Activated T-cell treated with anti-CD3 and anti-CD28 coated beads, Interleukin-2, amount 50 U/mL, for 48 hours (primary cell): ENCODE data around the gene SLC1A1.

Experiments
- DNase-seq, 2 experiments: peaks; one replicate each; pipeline ENCODE4 v3.0.0-alpha.2; 2020

The SLC1A1 gene

GRCh38 chr9:4489919-4490704 is at the start of gene SLC1A1:
Gene SLC1A1, plus strand, starts transcription at chr9:4490468. Its CDS starts 212 bp downstream, at chr9:4490680.
- DNase-seq, result peak; percentile 53 to 60

GRCh38 chr9:4442806-4443205 is 47.5 kb upstream of the SLC1A1 start:
- no peak for DNase-seq

GRCh38 chr9:4443439-4443838 is 46.8 kb upstream of the SLC1A1 start:
- no peak for DNase-seq

DNA sequence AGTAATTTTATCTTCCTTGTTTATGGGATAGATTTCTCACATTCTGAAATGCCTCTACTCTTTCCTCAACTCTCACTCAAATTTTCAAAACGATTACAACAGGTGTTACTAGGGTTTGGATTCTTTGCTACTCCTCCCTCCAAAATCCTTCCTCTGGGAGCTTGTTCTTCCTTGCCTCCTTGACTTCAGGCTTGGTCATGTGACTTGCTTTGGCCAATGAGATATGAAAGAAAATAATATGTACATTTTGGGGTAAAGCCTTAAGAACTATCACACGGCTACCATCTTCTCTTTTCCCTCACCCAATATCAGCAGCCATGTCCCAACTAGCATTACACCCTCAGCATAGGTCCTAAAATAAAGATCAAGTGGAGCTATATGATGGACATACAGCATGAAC is 28.8 kb upstream of the SLC1A1 start:
- DNase-seq, result no peak

GRCh38 chr9:4463824-4464223 is 26.4 kb upstream of the SLC1A1 start:
- DNase-seq, result no peak

- no peak for DNase-seq
Measured at GRCh38 chr9:4464911-4465513, 25.3 kb upstream of the SLC1A1 start.

DNA sequence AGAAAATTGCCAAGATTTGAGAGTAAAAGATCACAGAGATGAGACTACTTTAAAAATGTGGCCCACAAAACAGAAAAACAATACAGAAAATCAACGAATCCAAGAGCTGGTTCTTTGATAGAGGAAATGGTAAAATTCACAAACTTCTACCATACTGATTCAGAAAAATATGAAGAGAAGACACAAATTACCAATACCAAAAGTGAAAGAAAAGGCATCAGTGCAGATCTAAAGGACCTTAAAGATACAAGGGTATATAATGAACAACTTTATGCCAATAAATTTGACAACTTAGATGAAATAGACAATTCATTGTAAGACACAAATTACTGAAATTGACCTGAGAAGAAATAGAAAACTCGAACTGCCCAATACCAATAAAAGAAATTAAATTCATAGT is 24.4 kb upstream of the SLC1A1 start:
- DNase-seq, result no peak

GRCh38 chr9:4475301-4475700 is 15.0 kb upstream of the SLC1A1 start:
- DNase-seq, result no peak

GRCh38 chr9:4486176-4486575 is 4.1 kb upstream of the SLC1A1 start:
- no peak for DNase-seq

- DNase-seq, result no peak
Measured at GRCh38 chr9:4489562-4489918, 728 bp upstream of the SLC1A1 start.

DNA sequence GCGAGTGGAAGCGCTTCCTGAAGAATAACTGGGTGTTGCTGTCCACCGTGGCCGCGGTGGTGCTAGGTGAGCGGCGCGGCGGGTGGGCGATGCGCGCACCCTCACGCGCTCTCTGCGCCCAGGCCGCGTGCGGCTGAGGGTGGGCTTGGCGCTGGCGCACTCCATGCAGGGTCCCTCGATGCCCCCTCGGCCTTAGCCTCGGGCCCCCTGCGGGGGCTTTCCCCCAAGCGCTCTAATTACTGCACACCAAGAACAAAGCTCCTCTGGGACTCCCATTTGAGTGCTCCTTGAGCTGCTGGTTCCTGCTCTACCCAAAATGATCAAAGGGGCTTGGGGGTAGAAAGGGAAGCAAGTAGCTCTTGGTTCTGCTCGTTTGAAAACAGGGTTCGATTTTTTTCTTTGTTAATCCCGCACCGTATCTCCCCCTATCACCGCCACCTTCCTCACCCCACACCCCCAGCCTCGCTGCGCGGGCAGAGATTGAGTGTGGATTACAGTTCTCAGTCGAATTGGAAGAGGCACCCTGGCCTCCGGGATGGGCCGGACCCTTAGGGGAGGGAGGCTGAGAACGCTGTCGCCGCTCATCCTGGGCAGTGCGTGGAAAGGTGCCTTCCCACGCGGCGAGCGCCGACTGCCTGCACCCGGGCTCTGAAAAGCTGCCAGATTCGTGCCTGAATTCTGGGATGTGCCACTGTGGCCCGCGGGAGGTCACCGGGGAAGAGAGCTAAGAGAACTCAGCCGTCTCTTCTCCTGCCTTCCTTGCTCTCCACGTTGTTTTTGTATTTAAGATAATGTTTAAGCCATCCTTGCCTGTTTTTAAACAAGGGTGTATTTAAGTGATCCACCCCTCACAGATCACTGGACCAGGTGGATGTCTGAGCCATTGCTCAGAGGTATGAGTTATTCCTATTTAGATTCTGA is 697 bp downstream of the SLC1A1 start:
- DNase-seq, result peak in 1 of 2 experiments; percentile 21

DNA sequence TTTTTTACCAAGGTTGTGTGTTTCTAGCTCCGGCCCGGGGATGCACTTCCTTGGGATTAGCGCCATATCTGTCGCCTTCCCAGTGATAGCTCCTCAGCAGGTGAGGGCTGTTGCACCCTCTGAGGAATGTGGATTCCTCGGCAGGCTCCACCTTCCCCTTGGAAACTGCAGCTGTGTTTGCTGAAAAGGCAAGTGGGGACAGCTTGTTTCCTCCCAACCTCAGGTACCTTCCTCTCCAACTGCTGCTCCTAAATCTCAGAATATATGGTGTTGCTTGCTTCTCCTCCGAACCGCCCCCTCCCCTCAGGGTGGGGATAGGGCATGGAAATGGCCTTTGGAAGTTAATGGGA is 1.3 kb downstream of the SLC1A1 start:
- no peak for DNase-seq

GRCh38 chr9:4494332-4494731 is 4.1 kb downstream of the SLC1A1 start:
- no peak for DNase-seq

GRCh38 chr9:4494806-4495205 is 4.5 kb downstream of the SLC1A1 start:
- no peak for DNase-seq

DNA sequence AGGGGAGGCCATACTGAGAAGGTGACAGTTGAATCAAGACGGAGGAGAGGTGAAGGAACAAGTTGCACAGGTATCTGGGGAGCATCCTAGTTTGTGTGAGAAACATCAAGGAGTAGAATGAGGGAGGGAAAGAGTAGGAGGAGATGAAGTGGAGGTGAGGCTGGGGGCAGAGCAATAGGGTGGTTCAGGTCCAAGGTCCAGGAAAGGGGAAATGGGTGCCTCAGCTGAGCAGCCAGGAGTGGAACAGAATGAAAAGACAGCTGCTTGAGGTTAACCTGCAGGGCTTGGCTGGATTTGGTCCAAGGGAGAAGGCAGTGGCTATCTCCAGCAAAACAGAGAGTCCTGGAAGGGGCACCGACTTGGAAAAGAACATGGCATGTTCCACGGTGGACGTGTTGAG is 5.3 kb downstream of the SLC1A1 start:
- no peak for DNase-seq

DNA sequence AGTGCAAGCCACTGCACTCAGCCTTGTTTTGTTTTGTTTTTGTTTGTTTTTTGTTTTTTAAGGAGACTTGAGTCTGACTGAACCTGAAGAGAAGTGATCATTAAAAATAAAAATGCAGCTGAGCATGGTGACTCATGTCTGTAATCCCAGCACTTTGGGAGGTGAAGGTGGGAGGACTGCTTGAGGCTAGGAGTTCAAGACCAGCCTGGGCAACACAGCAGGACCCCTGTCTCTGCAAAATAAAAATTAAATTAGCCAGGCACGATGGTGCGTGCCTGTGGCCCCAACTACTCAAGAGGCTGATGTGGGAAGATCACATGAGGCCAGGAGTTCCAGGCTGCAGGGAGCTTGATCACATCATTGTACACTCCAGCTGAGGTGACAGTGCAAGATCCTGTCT is 6.2 kb downstream of the SLC1A1 start:
- DNase-seq, result no peak

DNA sequence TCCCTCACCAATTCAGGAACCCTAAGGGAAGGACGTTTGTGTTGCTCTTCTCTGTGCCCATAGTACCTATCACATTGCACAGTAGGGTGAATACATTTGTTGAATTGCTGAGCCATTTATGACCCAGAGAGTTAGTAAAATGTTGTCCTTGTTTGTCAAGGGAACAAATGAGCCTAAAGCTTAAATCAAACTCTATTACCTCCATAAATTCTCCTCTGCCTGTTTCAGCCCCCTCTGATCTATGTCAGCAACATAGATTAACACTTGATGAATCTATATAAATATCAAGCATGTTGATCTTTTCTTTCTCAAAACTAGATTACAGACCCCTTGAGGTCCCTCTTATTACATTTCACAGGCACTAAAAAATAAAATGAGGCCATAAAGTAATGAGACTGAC is 7.1 kb downstream of the SLC1A1 start:
- DNase-seq, result no peak

DNA sequence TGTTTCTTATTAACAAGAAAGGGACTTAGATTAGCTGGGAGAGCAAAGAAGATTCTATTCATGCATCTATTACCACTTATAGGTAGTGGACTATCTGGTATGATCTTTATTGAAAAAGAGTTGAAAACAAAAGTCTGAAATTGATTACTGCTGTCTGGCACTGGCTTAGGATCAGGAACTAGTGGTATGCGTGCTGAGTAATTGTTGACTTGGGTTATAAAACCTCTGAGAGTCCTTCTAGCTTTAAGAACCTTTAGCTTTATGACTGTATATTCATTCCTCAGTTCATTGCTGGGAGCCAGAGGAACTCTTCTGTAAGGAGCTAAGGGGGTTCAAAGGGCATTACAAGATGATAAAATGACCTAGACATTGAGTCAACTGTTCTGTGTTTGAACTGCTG is 7.6 kb downstream of the SLC1A1 start:
- DNase-seq, result no peak

- DNase-seq, result no peak
Measured at GRCh38 chr9:4499917-4500316, 9.6 kb downstream of the SLC1A1 start.

DNA sequence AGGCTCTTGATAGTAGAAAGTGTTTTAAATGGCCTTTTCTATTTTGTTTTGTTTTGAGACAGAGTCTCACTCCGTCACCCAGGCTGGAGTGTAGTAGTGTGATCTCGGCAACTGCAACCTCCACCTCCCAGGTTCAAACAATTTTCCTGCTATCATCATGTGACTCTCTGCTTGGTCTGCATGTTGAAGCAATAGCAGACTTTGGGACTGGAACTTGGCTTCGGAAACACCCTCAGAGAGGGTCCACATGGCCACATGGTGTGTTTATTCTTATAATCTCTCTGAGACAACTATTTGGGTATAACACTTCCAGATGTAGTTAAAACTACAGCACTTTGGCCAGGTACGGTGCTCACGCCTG is 10.9 kb downstream of the SLC1A1 start:
- no peak for DNase-seq

- no peak for DNase-seq
Measured at GRCh38 chr9:4502444-4502843, 12.2 kb downstream of the SLC1A1 start.

DNA sequence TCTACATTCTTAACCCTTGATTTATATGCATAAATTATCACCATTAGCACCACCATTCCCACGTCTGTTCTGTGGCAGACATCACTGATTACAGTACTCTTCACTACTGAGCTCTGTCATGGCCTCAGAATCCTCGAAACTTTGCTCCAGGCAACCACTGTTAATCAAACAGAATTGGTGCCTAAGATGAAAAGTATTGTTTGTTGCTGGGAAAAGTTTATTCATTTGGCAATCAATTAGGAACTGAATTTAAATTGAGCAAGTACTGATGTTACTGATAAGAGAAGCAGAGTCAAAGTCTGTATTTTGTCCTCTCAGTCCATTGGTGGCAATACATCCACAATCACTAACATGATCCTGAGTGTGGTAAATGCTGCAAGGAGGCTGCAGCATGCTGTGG is 12.8 kb downstream of the SLC1A1 start:
- no peak for DNase-seq

- DNase-seq, result no peak
Measured at GRCh38 chr9:4504250-4504649, 14.0 kb downstream of the SLC1A1 start.

DNA sequence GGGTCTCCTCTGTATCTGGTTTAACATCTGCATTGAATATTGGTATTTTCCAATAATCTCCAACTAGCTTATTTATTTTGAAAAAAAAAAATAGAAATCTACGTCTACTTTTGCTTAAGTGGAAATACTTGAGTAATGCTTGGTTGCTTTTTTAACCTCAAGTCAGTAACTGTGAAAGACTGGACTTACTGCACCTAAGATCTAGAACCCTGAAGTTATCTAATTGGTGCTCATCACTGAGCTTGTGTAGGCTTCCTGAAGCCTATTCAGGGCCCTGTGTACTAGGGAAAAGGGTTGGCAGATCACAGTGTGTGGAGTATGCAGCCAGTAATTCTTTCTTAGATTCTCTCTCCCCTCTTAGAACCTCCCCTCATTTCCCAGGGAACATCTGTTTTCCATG is 16.2 kb downstream of the SLC1A1 start:
- no peak for DNase-seq
